Measurements from ENCODE around the gene C2CD2L. TPM values are rescaled to one million over a fixed set of nuclear protein-coding genes. Genes with fewer than 3 reads are reported as not detected.
"Not testable (repeated sequence)": the region's sequence is repeated elsewhere in the genome, so short reads cannot be mapped to it uniquely, and the experiment has no call there.

C2CD2L gene
- polyA plus RNA-seq, 4 donors = 14.9 to 21.7 (median 17.8) TPM

GRCh38 chr11:119100246-119100970 is 6.7 kb upstream of the C2CD2L start:
- DNase-seq = peak; percentile 56 to 69
- WGBS, 3 donors = 27 to 43% (median 27%) methylated on average over 11 of the region's 11 CpGs
- Histone ChIP-seq H3K27me3 (ENCODE audit: control insufficient read depth in 3 of 3, insufficient read depth in 3 of 3, low read length in 3 of 3) (no peaks in the 10 kb centered on the region), H3K9me3 (ENCODE audit: control insufficient read depth in 2 of 2, insufficient read depth in 1 of 2, low read depth in 1 of 2, low read length in 1 of 2) (no peaks in the 10 kb centered on the region), H3K4me3 (ENCODE audit: low read depth in 1 of 3, low read length in 3 of 3) (peak overlapping the region in 2 of 3 donors; percentile 85 to 91), H3K4me1 (ENCODE audit: control insufficient read depth in 3 of 3, insufficient read depth in 2 of 3, low read depth in 1 of 3, low read length in 2 of 3) (peaks cover 2 to 27% (median 8%) of the 10 kb centered on the region in 3 donors), H3K27ac (ENCODE audit: low read depth in 1 of 3, low read length in 2 of 3) (no peak overlapping the region), H3K36me3 (ENCODE audit: control insufficient read depth in 3 of 3, insufficient read depth in 2 of 3, low read depth in 1 of 3, low read length in 3 of 3) (peaks cover 0 to 24% (median 2%) of the 10 kb centered on the region in 3 donors)
- FAIRE-seq = no peak

- H3K9me3 ChIP-seq (ENCODE audit: control insufficient read depth in 2 of 2, insufficient read depth in 1 of 2, low read depth in 1 of 2, low read length in 1 of 2) = no peaks in the 10 kb centered on the region
- DNase-seq = no peak
- peaks cover 2 to 25% (median 9%) of the 10 kb centered on the region in 3 donors for H3K4me1 ChIP-seq (ENCODE audit: control insufficient read depth in 3 of 3, insufficient read depth in 2 of 3, low read depth in 1 of 3, low read length in 2 of 3)
- H3K36me3 ChIP-seq (ENCODE audit: control insufficient read depth in 3 of 3, insufficient read depth in 2 of 3, low read depth in 1 of 3, low read length in 3 of 3) = peaks cover 0 to 23% (median 2%) of the 10 kb centered on the region in 3 donors
- no peaks in the 10 kb centered on the region for H3K27me3 ChIP-seq (ENCODE audit: control insufficient read depth in 3 of 3, insufficient read depth in 3 of 3, low read length in 3 of 3)
- 0 to 2% (median 1%) methylated on average over 29 of the region's 29 CpGs for WGBS, 3 donors
- peak overlapping the region; percentile 91 to 99 (median 95) for H3K27ac ChIP-seq (ENCODE audit: low read depth in 1 of 3, low read length in 2 of 3)
- H3K4me3 ChIP-seq (ENCODE audit: low read depth in 1 of 3, low read length in 3 of 3) = peak overlapping the region; percentile 58 to 91 (median 85)
- FAIRE-seq = no peak
Measured at GRCh38 chr11:119100994-119101758, 6.0 kb upstream of the C2CD2L start.

- Histone ChIP-seq H3K4me1 (ENCODE audit: control insufficient read depth in 3 of 3, insufficient read depth in 2 of 3, low read depth in 1 of 3, low read length in 2 of 3) (peaks cover 7 to 32% (median 12%) of the 10 kb centered on the region in 3 donors), H3K27ac (ENCODE audit: low read depth in 1 of 3, low read length in 2 of 3) (peak within 1 kb of the TSS; percentile 91 to 99 (median 95)), H3K36me3 (ENCODE audit: control insufficient read depth in 3 of 3, insufficient read depth in 2 of 3, low read depth in 1 of 3, low read length in 3 of 3) (peaks cover 0 to 16% (median 2%) of the 10 kb centered on the region in 3 donors), H3K4me3 (ENCODE audit: low read depth in 1 of 3, low read length in 3 of 3) (peak within 1 kb of the TSS; percentile 58 to 91 (median 85)), H3K27me3 (ENCODE audit: control insufficient read depth in 3 of 3, insufficient read depth in 3 of 3, low read length in 3 of 3) (no peaks in the 10 kb centered on the region), H3K9me3 (ENCODE audit: control insufficient read depth in 2 of 2, insufficient read depth in 1 of 2, low read depth in 1 of 2, low read length in 1 of 2) (no peaks in the 10 kb centered on the region)
- peak; percentile 96 to 97 for DNase-seq
- FAIRE-seq = no peak
- WGBS, 3 donors = 0% methylated on average over 32 of the region's 32 CpGs
Measured at GRCh38 chr11:119101759-119102423, 5.3 kb upstream of the C2CD2L start, which contains the start of gene DPAGT1. TSS of gene DPAGT1 (minus strand) at chr11:119101853. CDS start at chr11:119101655, 198 bp downstream.

- WGBS, 3 donors = 69 to 82% (median 76%) methylated on average over 18 of the region's 18 CpGs
- not testable (repeated sequence) for H3K9me3 ChIP-seq (ENCODE audit: control insufficient read depth in 2 of 2, insufficient read depth in 1 of 2, low read depth in 1 of 2, low read length in 1 of 2); FAIRE-seq; DNase-seq; H3K36me3 ChIP-seq (ENCODE audit: control insufficient read depth in 3 of 3, insufficient read depth in 2 of 3, low read depth in 1 of 3, low read length in 3 of 3); H3K27me3 ChIP-seq (ENCODE audit: control insufficient read depth in 3 of 3, insufficient read depth in 3 of 3, low read length in 3 of 3)
- Histone ChIP-seq H3K27ac (ENCODE audit: low read depth in 1 of 3, low read length in 2 of 3) (peak overlapping the region; percentile 46 to 99 (median 95)), H3K4me3 (ENCODE audit: low read depth in 1 of 3, low read length in 3 of 3) (peak overlapping the region in 1 of 3 donors; percentile 91), H3K4me1 (ENCODE audit: control insufficient read depth in 3 of 3, insufficient read depth in 2 of 3, low read depth in 1 of 3, low read length in 2 of 3) (peaks cover 7 to 34% (median 12%) of the 10 kb centered on the region in 3 donors)
Measured at GRCh38 chr11:119103161-119103664, 3.9 kb upstream of the C2CD2L start.

GRCh38 chr11:119103793-119104192 is 3.4 kb upstream of the C2CD2L start:
- WGBS, 3 donors = 55 to 60% (median 56%) methylated on average over 4 of the region's 4 CpGs
- FAIRE-seq = no peak

GRCh38 chr11:119107538-119108145 is 498 bp downstream of the C2CD2L start:
- peak overlapping the region; percentile 85 to 88 (median 85) for H3K27ac ChIP-seq (ENCODE audit: low read depth in 1 of 3, low read length in 2 of 3)
- H3K36me3 ChIP-seq (ENCODE audit: control insufficient read depth in 3 of 3, insufficient read depth in 2 of 3, low read depth in 1 of 3, low read length in 3 of 3) = peaks cover 17 to 35% (median 17%) of the 10 kb centered on the region in 3 donors
- peaks cover 8 to 38% (median 12%) of the 10 kb centered on the region in 3 donors for H3K4me1 ChIP-seq (ENCODE audit: control insufficient read depth in 3 of 3, insufficient read depth in 2 of 3, low read depth in 1 of 3, low read length in 2 of 3)
- FAIRE-seq (no peak), DNase-seq (peak; percentile 15 to 35)
- peak overlapping the region; percentile 81 to 98 (median 81) for H3K4me3 ChIP-seq (ENCODE audit: low read depth in 1 of 3, low read length in 3 of 3)
- no peaks in the 10 kb centered on the region for H3K9me3 ChIP-seq (ENCODE audit: control insufficient read depth in 2 of 2, insufficient read depth in 1 of 2, low read depth in 1 of 2, low read length in 1 of 2)
- H3K27me3 ChIP-seq (ENCODE audit: control insufficient read depth in 3 of 3, insufficient read depth in 3 of 3, low read length in 3 of 3) = no peaks in the 10 kb centered on the region
- WGBS, 3 donors = 0 to 1% (median 1%) methylated on average over 50 to 65 of the region's 65 CpGs

More at GRCh38 chr11:119103793-119104192, 3.4 kb upstream of the C2CD2L start:
- DNase-seq = no peak
- no peaks in the 10 kb centered on the region for H3K9me3 ChIP-seq (ENCODE audit: control insufficient read depth in 2 of 2, insufficient read depth in 1 of 2, low read depth in 1 of 2, low read length in 1 of 2)
- peak overlapping the region in 1 of 3 donors; percentile 14 for H3K27ac ChIP-seq (ENCODE audit: low read depth in 1 of 3, low read length in 2 of 3)
- peaks cover 0 to 3% (median 0%) of the 10 kb centered on the region in 3 donors for H3K36me3 ChIP-seq (ENCODE audit: control insufficient read depth in 3 of 3, insufficient read depth in 2 of 3, low read depth in 1 of 3, low read length in 3 of 3)
- H3K27me3 ChIP-seq (ENCODE audit: control insufficient read depth in 3 of 3, insufficient read depth in 3 of 3, low read length in 3 of 3) = no peaks in the 10 kb centered on the region
- no peak overlapping the region for H3K4me3 ChIP-seq (ENCODE audit: low read depth in 1 of 3, low read length in 3 of 3)
- H3K4me1 ChIP-seq (ENCODE audit: control insufficient read depth in 3 of 3, insufficient read depth in 2 of 3, low read depth in 1 of 3, low read length in 2 of 3) = peaks cover 7 to 40% (median 14%) of the 10 kb centered on the region in 3 donors

GRCh38 chr11:119108146-119108856 is 1.2 kb downstream of the C2CD2L start:
- peaks cover 19 to 41% (median 23%) of the 10 kb centered on the region in 3 donors for H3K36me3 ChIP-seq (ENCODE audit: control insufficient read depth in 3 of 3, insufficient read depth in 2 of 3, low read depth in 1 of 3, low read length in 3 of 3)
- H3K27ac ChIP-seq (ENCODE audit: low read depth in 1 of 3, low read length in 2 of 3) = peak overlapping the region; percentile 85 to 88 (median 85)
- H3K27me3 ChIP-seq (ENCODE audit: control insufficient read depth in 3 of 3, insufficient read depth in 3 of 3, low read length in 3 of 3) = no peaks in the 10 kb centered on the region
- 7 to 13% (median 11%) methylated on average over 8 of the region's 8 CpGs for WGBS, 3 donors
- DNase-seq (peak; percentile 68 to 82), FAIRE-seq (no peak)
- peak overlapping the region; percentile 81 to 98 (median 81) for H3K4me3 ChIP-seq (ENCODE audit: low read depth in 1 of 3, low read length in 3 of 3)
- H3K4me1 ChIP-seq (ENCODE audit: control insufficient read depth in 3 of 3, insufficient read depth in 2 of 3, low read depth in 1 of 3, low read length in 2 of 3) = peaks cover 8 to 32% (median 12%) of the 10 kb centered on the region in 3 donors
- no peaks in the 10 kb centered on the region for H3K9me3 ChIP-seq (ENCODE audit: control insufficient read depth in 2 of 2, insufficient read depth in 1 of 2, low read depth in 1 of 2, low read length in 1 of 2)
